HG03354 (cell line): Measurements from ENCODE around the gene GOLPH3L.
"Not testable (repeated sequence)": the region's sequence is repeated elsewhere in the genome, so short reads cannot be mapped to it uniquely, and the experiment has no call there.

Experiments used
- ATAC-seq: cut with Tn5 transposase; IDR thresholded peaks from one replicate; pipeline ENCODE4 v1.9.1; 2021; ENCODE audit warnings: mild to moderate bottlenecking; ENCODE audit not compliant: unreplicated experiment, poor library complexity, severe bottlenecking

The GOLPH3L gene

DNA sequence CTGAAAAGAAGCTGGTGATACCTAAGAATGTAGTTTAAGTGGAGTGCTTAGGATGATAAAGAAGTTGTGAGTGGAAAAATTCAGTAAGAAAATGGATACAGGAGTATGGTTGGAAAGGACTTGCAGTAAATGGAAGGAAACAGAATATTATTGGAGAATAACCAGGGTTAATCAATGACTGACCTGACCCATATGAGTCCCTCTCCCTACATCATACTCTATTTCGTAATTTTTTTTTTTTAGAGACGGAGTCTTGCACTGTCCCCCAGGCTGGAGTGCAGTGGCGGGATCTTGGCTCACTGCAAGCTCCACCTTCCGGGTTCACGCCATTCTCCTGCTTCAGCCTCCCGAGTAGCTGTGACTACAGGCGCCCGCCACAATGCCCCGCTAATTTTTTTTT is 34.1 kb downstream of the GOLPH3L start:
- ATAC-seq = no peak

DNA sequence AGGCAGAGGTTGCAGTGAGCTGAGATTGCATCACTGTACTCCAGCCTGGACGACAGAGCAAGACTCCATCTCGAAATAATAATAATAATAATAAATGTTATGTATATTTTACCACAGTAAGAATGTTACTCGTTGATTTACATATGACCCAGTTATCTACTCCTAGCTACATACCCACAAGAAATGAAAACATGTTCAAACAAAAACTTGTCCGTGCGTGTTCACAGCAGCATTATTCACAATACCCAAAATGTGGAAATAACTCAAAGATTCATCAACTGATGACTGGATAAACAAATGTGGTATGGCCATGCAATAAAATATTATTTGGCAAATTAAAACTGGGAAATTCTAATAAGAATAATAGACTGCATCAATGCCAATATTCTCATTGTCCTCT is 35.8 kb downstream of the GOLPH3L start:
- no peak for ATAC-seq

DNA sequence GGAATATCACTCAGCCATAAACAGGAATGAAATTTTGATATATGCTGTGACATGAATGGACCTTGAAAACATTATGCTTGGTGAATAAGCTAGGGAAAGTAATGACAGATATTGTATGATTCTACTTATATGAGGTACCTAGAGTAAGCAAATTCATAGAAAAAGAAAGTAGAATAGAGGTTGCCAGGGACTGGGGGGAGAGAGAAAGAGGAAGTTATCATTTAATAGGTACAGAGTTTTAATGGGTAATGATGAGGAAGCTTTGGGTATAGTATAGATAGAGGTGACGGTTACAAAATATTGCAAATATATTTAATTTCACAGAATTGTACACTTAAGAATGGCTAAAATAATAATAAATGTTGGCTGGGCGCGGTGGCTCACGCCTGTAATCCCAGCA is 36.4 kb downstream of the GOLPH3L start:
- ATAC-seq = no peak

DNA sequence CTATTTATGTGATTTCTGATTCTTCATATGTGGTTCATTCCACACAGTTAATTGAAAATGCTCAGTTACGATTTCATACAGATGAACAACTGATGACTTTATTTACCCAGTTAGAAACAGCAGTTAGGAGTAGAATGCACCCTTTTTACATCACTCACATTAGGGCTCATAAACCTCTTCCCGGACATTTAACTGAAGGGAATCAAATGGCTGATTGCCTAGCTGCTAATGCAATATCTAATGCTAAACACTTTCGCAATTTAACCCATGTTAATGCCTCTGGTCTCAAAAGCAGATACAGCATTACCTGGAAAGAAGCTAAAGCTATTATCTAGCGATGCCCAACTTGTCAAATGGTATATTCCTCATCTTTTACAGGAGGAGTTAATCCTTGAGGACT is 39.9 kb downstream of the GOLPH3L start:
- not testable (repeated sequence) for ATAC-seq

DNA sequence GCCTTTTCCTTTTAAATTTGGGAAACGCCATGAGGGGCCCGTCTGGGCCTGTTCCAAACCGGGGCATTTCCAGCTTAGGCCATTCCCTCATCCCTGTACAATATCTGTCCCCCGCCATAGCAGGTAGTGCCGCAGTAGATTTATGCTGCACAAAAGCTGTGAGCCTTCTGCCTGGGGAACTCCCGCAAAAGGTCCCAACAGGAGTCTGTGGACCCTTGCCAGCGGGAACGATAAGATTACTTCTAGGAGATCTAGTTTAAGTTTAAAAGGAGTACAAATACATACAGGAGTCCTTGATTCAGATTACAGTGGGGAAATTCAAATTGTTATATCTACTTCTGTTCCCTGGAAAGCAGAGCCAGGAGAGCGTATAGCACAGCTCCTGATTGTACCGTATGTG is 42.3 kb downstream of the GOLPH3L start:
- not testable (repeated sequence) for ATAC-seq

DNA sequence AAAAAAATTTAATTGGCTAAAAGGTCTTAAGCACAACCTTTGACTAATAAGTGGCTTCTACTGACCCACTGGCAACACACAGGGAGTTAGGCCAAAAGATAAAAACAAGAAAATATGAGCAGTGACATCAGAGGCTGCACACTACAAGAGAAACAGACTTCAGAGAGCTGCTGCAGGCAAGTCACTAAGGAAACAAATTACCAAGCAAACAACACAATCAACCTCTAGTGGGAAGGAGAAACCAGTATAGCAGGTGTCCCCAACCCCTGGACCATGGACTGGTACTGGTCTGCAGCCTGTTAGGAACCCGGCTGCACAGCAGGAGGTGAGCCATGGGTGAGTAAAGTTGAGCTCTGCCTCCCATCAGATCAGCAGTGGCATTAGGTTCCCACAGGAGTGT is 46.8 kb downstream of the GOLPH3L start:
- no peak for ATAC-seq

DNA sequence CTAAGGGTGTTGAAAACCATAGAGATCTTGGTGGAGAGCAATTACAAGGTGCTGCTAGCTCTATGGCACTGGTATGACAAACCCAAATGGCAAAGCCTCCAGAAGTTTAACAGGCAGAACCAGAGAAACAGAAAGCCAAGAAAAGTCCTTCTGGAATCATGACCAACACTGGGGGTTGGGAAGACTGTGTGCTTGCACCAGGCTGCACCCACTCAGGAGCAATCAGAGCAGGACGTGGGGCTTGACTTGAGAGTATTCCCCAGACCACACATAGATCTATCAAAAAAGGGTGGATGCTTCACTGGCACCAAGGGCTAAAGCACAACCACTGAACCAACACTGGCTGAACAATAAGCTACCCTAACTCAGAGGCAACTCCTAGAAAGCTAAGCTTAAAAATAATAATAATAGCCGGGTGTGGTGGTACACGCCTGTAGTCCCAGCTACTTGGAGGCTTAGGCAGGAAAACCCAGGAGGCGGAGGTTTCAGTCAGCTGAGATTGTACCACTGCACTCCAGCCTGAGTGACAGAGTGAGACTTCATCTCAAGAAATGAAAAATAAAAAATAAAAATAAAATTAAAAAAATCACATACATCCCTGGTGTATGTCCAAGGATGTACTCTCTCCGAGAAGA is 47.4 kb downstream of the GOLPH3L start:
- ATAC-seq = no peak

DNA sequence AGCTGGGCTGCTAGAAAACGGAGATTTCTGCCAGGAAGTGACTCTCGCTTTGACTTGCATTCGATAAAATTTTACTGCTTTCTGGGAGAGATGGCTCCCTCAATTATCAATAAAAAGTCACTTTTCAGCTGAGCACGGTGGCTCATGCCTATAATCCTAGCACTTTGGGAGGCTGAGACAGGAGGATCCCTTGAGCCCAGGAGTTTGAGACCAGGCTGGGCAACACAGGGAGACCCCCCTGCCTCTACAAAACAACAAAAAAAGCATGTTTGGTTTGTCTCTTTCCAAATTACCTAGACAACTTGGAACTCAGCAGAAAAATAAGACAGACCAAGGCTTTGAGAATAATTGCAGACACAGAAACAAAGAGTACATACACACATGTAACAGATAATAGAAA is 54.7 kb downstream of the GOLPH3L start:
- no peak for ATAC-seq

DNA sequence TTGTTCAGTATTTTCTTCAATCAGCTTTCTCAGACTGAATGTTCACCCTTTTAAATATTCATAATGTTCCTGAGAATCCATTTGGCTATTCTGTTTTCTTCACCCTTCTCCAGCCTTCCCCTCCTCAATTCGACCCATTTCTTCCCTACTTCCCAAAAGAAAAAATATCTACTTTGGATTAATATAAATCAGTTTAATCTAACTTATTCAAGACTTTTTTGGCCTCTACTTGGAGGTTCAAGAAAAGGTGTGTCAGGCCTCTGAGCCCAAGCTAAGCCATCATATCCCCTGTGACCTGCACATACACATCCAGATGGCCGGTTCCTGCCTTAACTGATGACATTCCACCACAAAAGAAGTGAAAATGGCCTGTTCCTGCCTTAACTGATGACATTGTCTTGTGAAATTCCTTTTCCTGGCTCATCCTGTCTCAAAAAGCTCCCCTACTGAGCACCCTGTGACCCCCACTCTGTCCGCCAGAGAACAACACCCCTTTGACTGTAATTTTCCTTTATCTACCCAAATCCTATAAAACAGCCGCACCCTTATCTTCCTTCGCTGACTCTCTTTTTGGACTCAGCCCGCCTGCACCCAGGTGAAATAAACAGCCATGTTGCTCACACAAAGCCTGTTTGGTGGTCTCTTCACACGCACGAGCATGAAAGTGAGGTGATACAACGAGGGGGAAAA is 55.7 kb downstream of the GOLPH3L start:
- ATAC-seq = not testable (repeated sequence)

DNA sequence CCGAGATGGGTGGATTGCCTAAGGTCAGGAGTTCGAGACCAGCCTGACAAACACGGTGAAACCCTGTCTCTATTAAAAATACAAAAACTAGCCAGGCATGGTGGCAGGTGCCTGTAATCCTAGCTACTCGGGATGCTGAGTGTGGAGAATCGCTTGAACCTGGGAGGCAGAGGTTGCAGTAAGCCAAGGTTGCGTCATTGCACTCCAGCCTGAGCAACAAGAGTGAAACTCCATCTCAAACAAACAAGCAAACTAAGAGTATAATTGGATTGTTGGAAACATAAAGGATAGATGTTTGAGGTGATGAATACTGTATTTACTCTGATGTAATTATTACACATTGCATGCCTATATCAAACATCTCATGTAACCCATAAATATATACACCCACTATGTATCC is 58.5 kb downstream of the GOLPH3L start:
- ATAC-seq = not testable (repeated sequence)

DNA sequence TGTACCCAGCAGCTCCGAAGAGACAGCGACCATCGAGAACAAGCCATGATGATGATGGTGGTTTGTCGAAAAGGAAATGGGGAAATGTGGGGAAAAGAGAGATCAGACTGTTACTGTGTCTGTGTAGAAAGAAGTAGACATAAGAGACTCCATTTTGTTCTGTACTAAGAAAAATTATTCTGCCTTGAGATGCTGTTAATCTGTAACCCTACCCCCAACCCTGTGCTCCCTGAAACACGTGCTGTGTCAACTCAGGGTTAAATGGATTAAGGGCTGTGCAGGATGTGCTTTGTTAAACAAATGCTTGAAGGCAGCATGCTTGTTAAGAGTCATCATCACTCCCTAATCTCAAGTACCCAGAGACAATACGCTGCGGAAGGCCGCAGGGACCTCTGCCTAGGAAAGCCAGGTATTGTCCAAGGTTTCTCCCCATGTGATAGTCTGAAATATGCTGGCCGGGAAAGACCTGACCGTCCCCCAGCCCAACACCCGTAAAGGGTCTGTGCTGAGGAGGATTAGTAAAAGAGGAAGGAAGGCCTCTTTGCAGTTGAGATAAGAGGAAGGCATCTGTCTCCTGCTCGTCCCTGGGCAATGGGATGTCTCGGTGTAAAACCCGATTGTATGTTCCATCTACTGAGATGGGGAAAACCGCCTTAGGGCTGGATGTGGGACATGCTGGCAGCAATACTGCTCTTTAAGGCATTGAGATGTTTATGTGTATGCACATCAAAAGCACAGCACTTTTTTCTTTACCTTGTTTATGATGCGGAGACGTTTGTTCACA is 61.9 kb downstream of the GOLPH3L start:
- not testable (repeated sequence) for ATAC-seq

DNA sequence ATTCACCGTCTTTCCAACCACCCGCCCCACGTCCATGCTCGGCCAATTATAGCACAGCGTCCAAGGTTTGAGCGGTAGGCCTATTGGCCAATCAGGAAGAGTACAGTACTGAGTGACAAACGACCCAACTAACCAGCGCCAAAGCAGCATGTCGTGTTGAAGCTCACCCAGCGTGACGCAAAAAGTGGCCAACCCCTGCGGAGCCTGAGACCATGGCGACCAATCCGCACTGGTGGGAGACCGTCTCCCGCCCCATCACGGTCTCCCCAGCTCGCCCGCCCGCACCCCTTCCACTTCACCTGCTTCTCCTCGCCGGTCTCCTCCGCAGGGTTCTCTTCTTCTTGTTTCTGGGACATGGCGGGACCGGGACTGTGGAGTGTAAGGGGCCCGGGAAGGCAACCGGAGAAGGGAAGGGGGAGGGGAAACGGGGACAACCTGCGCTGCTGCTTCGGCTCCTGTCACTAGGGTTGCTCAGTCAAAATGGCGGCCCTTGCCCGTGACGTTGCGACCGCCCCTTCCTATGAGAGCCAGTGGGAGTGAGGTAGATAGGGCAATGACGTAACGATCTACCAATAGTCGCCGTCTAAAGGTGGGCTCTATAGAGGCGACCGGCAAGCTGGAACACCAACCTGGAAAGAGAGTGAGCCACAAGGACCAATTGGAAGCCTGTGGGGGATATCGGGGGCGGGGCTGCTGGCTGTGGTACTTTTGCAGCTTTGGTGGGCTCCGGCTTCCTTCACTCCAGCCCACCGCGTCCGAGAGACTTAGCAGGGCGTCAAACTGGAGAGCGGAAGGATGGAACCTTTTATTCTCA is 67.6 kb downstream of the GOLPH3L start, which contains the start of gene ENSA:
Gene ENSA (minus strand): TSS at position 498 of the 814 bp plus-strand sequence. CDS start 142 bp downstream, at position 356.
- ATAC-seq = peak; percentile 92

DNA sequence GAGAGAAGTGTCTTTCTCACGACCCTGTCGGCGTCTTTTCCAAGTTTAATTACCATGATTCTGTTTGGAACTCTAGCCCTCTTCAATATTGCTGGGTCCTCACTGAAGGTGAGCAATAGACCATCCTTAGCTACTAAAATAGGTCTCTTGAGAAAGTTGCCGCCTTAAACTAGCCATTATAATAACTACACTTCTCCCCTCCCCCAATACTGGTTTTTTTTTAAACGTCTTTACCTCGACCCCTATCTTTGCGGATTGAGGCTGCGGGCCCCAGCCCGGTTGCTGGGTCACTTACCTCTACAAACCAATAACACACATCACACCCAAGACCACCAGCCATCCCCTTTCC is 68.2 kb downstream of the GOLPH3L start:
- ATAC-seq = no peak

DNA sequence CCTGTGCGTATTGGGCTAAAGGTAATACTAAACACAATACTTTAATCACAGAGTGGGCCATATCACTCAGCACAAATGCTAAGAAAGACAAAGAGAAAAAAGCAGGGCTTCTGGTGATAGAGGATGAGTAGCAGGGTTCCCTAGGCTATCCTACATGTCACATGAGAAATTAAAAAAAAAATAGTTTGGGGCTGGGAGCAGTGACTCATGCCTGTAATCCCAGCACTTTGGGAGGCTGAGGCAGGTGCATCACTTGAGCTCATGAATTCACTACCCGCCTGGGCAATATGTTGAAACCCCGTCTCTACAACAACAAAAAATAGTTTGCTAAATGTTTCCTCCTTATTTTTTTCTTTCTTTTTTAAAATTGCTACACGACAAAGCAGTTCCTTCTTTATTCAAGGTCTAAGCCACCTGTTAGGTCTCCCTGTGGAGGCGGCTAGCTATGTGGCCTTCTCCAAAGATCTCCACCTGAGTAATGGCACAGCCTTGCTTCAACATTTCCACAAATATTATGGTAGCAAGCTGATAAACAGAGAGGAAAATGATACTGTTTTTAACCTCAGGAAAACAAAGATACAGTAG is 69.0 kb downstream of the GOLPH3L start:
- no peak for ATAC-seq

DNA sequence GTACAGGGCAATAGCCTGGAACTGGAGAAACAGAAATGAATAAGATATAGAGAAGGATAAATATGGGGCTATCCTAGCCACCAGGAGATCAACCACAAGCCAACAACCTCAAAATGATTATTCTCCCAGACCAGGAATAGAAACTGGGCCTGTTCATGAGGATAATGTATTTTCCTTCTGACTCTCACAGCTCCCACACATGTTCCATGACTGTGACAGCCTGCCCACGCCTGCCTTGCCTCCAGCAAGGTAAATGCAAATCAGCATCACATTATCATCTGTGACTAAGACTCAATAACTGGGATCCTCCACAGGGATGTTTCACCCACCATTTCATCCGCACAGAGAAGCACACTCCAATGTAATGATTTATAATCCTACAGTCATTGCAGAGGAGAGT is 70.8 kb downstream of the GOLPH3L start:
- ATAC-seq = no peak

DNA sequence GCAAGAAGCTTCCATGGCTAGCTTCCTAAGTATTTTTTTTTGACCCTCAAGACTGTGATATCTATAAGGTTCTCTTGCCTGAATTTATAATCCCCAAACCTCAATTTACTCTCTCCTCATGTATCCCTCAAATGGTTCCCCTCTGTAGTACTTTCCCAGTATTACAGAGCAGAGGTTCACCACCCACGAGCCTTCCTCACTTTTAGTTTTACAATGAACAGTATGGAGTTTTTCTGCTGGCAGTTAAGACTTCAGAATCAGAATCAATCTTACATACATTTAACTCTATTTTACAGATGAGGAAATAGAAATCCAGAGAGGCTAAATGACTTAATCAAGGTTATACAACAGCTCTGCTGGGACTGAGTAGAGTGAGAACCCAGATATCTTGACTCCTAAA is 72.4 kb downstream of the GOLPH3L start:
- not testable (repeated sequence) for ATAC-seq

DNA sequence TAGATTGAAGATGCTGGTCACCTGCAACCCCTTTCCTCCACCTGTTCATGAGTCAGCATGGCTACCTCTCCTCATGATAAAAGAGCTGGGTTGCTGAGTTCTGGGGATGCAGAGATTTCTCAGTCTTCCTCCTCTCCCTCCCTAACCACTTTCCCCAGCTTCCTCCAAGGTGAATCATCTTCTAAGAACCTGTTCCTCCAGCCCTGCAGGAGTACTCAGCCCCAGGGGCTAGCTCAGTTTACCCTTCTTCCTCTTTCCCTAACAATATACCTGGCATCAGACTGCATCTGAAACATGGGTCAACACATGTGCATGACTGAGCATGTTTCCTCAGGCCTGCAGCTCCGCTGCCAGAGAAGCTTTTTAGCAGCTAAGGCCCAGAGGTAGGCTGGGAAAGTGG is 72.8 kb downstream of the GOLPH3L start:
- not testable (repeated sequence) for ATAC-seq

DNA sequence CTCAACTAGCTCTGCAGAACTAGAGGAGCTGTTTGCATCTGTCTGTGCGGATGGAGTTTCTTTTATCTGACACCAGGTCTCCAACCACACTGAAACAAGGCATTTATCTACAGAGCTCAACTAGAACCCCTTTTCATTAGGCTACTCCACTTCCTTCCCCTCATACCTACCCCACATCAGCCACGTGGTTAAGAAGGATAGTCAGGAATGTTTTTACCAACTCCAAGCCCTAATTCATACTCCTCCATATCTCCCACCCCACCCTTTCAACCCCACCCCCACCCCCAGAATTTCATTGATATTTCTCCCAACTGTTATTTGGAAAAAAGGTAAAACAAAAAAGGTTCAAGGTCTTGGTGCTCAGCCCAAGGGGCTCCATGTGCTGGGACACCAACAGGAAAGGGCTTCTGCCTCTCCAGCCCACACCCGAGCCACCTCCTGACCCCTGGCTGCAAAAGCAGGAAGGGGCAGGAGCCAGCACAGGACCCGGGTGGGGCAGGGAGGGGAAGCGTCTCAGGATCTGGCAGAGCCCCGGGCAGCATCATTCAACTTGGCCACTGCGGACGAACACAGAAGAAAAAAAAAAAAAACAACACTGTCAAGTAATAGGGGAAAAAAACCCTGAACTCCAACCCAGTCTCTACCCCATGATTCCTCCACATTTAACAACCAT is 74.5 kb downstream of the GOLPH3L start:
- no peak for ATAC-seq
